SK-N-SH (cell line): ENCODE results near the gene ZBED3. TPM values are rescaled to one million over a fixed set of nuclear protein-coding genes. Genes with fewer than 3 reads are reported as not detected.

ENCODE experiments used
- CTCF ChIA-PET: fragments of 300-600, 350-600 bp; formaldehyde crosslinking; extraction: SDS; loops from one replicate; lab custom pipeline; 2021; lab: Yijun Ruan, JAX
- POLR2A ChIA-PET: fragments of 350-600 bp; sonication (Branson Sonifier 250); formaldehyde crosslinking; extraction: SDS; loops from one replicate; lab custom pipeline; 2020; ENCODE audit warnings: antibody characterized with exemption, inconsistent platforms; lab: Yijun Ruan, JAX
- DNase-seq: peaks from one replicate; pipeline ENCODE4 v3.0.0; 2012
- H2AFZ ChIP-seq: fragments of 200-600 bp; sonication (generic); 2 replicates; pipeline ENCODE4 v1.8.1; 2016; ENCODE audit warnings: antibody characterized with exemption, mild to moderate bottlenecking, low read depth
- H3F3A ChIP-seq: fragments of 200-600 bp; sonication (generic); replicated peaks from 2 replicates; pipeline ENCODE3; 2016; ENCODE audit warnings: antibody characterized with exemption, mild to moderate bottlenecking; ENCODE audit not compliant: insufficient read depth
- H3K27ac ChIP-seq, 2 experiments: fragments of 200-500 bp in 1 of 2; fragments of 200-600 bp in 1 of 2; sonication (Bioruptor generic) in 1 of 2; sonication (generic), shearing (Covaris generic) in 1 of 2; 2 replicates each; pipeline versions ENCODE4 v1.5.1 to v1.6.1; 2014 to 2016; ENCODE audit warnings: low read depth in 2 of 2, inconsistent platforms in 1 of 2, low read length in 1 of 2, mild to moderate bottlenecking in 1 of 2, mixed read lengths in 1 of 2
- H3K27me3 ChIP-seq: fragments of 200-600 bp; sonication (generic), shearing (Covaris generic); 2 replicates; pipeline ENCODE4 v1.6.1; 2016; ENCODE audit warnings: mixed run types; ENCODE audit not compliant: insufficient read depth
- H3K36me3 ChIP-seq, 2 experiments: fragments of 200-500 bp in 1 of 2; fragments of 200-600 bp in 1 of 2; sonication (Bioruptor generic) in 1 of 2; sonication (generic) in 1 of 2; replicated peaks in 1 of 2; 2 replicates each; pipeline versions ENCODE3 to v1.5.1; 2014 to 2016; ENCODE audit warnings: low read length in 1 of 2, mild to moderate bottlenecking in 1 of 2; ENCODE audit not compliant: insufficient read depth in 2 of 2, control insufficient read depth in 1 of 2
- H3K4me1 ChIP-seq, 2 experiments: fragments of 200-500 bp in 1 of 2; fragments of 200-600 bp in 1 of 2; sonication (Bioruptor generic) in 1 of 2; sonication (generic), shearing (Covaris generic) in 1 of 2; 2 replicates each; pipeline versions ENCODE4 v1.5.1 to v1.6.1; 2014 to 2016; ENCODE audit warnings: low read depth in 1 of 2, low read length in 1 of 2, mixed run types in 1 of 2; ENCODE audit not compliant: insufficient read depth in 2 of 2, control insufficient read depth in 1 of 2
- H3K4me2 ChIP-seq: fragments of 200-600 bp; sonication (generic), shearing (Covaris generic); 2 replicates; pipeline ENCODE4 v1.6.1; 2017; ENCODE audit warnings: mixed run types
- H3K4me3 ChIP-seq, 2 experiments: fragments of 200-500 bp in 1 of 2; fragments of 200-600 bp in 1 of 2; sonication (Bioruptor generic) in 1 of 2; sonication (generic), shearing (Covaris generic) in 1 of 2; 2 replicates each; pipeline versions ENCODE4 v1.5.1 to v1.8.1; 2014 to 2016; ENCODE audit warnings: low read depth in 2 of 2, inconsistent platforms in 1 of 2, low read length in 1 of 2, mild to moderate bottlenecking in 1 of 2, mixed read lengths in 1 of 2, moderate library complexity in 1 of 2
- H3K79me2 ChIP-seq: fragments of 200-600 bp; sonication (generic); 2 replicates; pipeline ENCODE4 v1.8.1; 2017; ENCODE audit warnings: mild to moderate bottlenecking; ENCODE audit not compliant: insufficient read depth
- H3K9ac ChIP-seq: fragments of 200-600 bp; sonication (generic); 2 replicates; pipeline ENCODE4 v1.6.1; 2017; ENCODE audit warnings: mixed run types
- H3K9me2 ChIP-seq: fragments of 200-600 bp; sonication (generic); 2 replicates; pipeline ENCODE4 v1.6.1; 2017; ENCODE audit warnings: mixed run types
- H3K9me3 ChIP-seq: fragments of 200-600 bp; sonication (generic); 2 replicates; pipeline ENCODE4 v1.6.1; 2017; ENCODE audit warnings: mixed run types, mild to moderate bottlenecking, moderate library complexity
- H4K20me1 ChIP-seq: fragments of 200-600 bp; sonication (generic); 2 replicates; pipeline ENCODE4 v1.6.1; 2017; ENCODE audit warnings: mild to moderate bottlenecking, mixed run types; ENCODE audit not compliant: insufficient read depth
- CHD2 ChIP-seq: fragments of 150-350 bp; IDR thresholded peaks from 2 replicates; pipeline ENCODE4 v1.6.1; 2018; ENCODE audit warnings: low read length; ENCODE audit not compliant: partially characterized antibody
- ELF1 ChIP-seq: IDR thresholded peaks from 2 replicates; pipeline ENCODE4 v1.4.0; 2012
- FOXM1 ChIP-seq: IDR thresholded peaks from 2 replicates; pipeline ENCODE4 v1.4.0; 2012; ENCODE audit warnings: low read depth, mild to moderate bottlenecking
- MEF2A ChIP-seq: IDR thresholded peaks from 2 replicates; pipeline ENCODE4 v1.4.0; 2012; ENCODE audit warnings: low read depth, borderline replicate concordance
- RAD21 ChIP-seq: IDR thresholded peaks from 2 replicates; pipeline ENCODE4 v1.6.1; 2012; ENCODE audit warnings: mild to moderate bottlenecking, low read length
- SIN3A ChIP-seq: IDR thresholded peaks from 2 replicates; pipeline ENCODE4 v1.6.1; 2012; ENCODE audit warnings: low read depth, mild to moderate bottlenecking, low read length, moderate library complexity, borderline replicate concordance
- TCF12 ChIP-seq: IDR thresholded peaks from 2 replicates; pipeline ENCODE4 v1.4.0; 2012
- TEAD4 ChIP-seq: IDR thresholded peaks from 2 replicates; pipeline ENCODE4 v1.4.0; 2012; ENCODE audit warnings: mild to moderate bottlenecking, borderline replicate concordance; ENCODE audit not compliant: insufficient read depth
- YY1 ChIP-seq: IDR thresholded peaks from 2 replicates; pipeline ENCODE4 v1.4.0; 2012; ENCODE audit warnings: low read depth, mild to moderate bottlenecking
- WGBS: methylation state at CpG from one replicate; pipeline ENCODE4 v1.1.6; 2017; ENCODE audit warnings: low lambda C conversion rate; 5-methylcytosine and 5-hydroxymethylcytosine counted together
- polyA plus RNA-seq, 3 experiments: library from polyadenylated mRNA; depleted of rRNA; stranded (reverse); fragments of >200 nt; gene quantifications; 2 replicates each; pipeline ENCODE4 v1.2.3, GENCODE V29; 2012
- TF ChIP-seq, protein P1 (sequence below): IDR thresholded peaks from 2 replicates; pipeline ENCODE4 v1.4.0; 2012; ENCODE audit warnings: low read depth
- TF ChIP-seq, protein P2 (sequence below): IDR thresholded peaks from 2 replicates; pipeline ENCODE4 v1.4.0; 2012; ENCODE audit warnings: low read depth, borderline replicate concordance
- TF ChIP-seq, protein P3 (sequence below): IDR thresholded peaks from 2 replicates; pipeline ENCODE4 v1.4.0; 2012; ENCODE audit warnings: low read depth, borderline replicate concordance
- TF ChIP-seq, protein P4 (sequence below): IDR thresholded peaks from 2 replicates; pipeline ENCODE4; 2012

The ZBED3 gene
- polyA plus RNA-seq, 1 of the 3 experiments (the other 2 are of a cell fraction), result 5.8 TPM

DNA sequence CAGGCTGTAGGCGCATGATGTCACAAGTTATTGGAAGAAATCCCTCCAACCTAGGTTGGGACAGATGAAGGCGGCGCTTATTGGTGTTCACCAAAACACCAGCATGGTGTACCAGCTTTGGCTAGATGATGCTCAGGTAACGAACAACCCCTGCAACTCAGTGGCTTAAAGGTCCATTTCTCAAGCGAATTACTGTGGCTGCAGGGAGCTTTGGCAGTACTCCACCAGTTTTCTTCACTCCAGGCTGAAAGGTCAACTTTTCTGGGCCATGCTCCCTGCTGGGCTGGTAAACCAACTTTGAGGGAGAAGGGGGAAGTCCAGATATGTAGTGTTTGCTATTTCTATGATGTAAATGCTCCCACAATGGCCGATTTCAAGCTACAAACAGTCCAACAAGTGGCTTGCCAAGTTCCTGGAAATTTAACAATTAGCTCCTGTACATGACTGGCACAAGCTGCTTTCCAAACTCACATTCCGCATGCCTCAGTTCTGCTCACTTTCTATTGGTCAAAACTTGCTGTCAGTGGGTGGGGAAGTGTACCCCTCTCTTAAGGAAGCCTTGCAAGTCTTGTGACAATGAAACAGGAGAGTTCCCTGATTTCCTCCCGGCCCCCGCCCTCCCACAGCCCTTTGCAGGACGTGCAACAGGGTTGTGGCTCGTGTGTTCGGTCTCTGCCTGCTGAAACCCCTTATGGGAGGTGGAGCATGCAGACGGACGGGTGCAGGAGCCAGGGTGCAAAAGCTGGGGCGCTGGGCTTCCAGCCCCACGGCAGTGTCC is 588 bp upstream of the ZBED3 start:
- Histone ChIP-seq H3K4me2 (peak overlapping the region; percentile 83), H3F3A (peaks cover 7% of the 10 kb centered on the region), H3K79me2 (no peaks in the 10 kb centered on the region), H3K9me3 (no peaks in the 10 kb centered on the region), H2AFZ (peak overlapping the region; percentile 86), H3K27me3 (no peaks in the 10 kb centered on the region), H3K4me3 (peak overlapping the region; percentile 66 to 69), H3K36me3 (peaks cover 4 to 6% of the 10 kb centered on the region in 2 experiments), H3K9ac (peak overlapping the region; percentile 71; the same call in 1 of the 2 replicates), H3K9me2 (no peaks in the 10 kb centered on the region), H3K4me1 (peaks cover 0 to 10% of the 10 kb centered on the region in 2 experiments; a peak in 2 of 4 replicates), H3K27ac (peak overlapping the region in 1 of 2 experiments; percentile 94; a peak in 3 of 4 replicates), H4K20me1 (no peaks in the 10 kb centered on the region)
- CTCF ChIA-PET, result interaction anchor here (1.0 to 3.1 kb wide), 3 partner anchors 10 to 349 kb away, joined by 3 to 46 read pairs (median 3); no protein-coding TSS in a partner anchor
- POLR2A ChIA-PET, result interaction anchor here (2.9 kb wide), 1 partner anchor 10 kb away, joined by 20 read pairs; no protein-coding TSS in a partner anchor
- no peak for DNase-seq
- TF ChIP-seq, protein P1, sequence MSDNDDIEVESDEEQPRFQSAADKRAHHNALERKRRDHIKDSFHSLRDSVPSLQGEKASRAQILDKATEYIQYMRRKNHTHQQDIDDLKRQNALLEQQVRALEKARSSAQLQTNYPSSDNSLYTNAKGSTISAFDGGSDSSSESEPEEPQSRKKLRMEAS, result no peak; the same call in 1 of the 2 replicates
- no peak for TF ChIP-seq RAD21
- TF ChIP-seq FOXM1, result no peak
- TF ChIP-seq SIN3A, result no peak
- TF ChIP-seq YY1, result no peak
- no peak for TF ChIP-seq MEF2A
- TF ChIP-seq, protein P2, sequence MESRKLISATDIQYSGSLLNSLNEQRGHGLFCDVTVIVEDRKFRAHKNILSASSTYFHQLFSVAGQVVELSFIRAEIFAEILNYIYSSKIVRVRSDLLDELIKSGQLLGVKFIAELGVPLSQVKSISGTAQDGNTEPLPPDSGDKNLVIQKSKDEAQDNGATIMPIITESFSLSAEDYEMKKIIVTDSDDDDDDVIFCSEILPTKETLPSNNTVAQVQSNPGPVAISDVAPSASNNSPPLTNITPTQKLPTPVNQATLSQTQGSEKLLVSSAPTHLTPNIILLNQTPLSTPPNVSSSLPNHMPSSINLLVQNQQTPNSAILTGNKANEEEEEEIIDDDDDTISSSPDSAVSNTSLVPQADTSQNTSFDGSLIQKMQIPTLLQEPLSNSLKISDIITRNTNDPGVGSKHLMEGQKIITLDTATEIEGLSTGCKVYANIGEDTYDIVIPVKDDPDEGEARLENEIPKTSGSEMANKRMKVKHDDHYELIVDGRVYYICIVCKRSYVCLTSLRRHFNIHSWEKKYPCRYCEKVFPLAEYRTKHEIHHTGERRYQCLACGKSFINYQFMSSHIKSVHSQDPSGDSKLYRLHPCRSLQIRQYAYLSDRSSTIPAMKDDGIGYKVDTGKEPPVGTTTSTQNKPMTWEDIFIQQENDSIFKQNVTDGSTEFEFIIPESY, result no peak
- no peak for TF ChIP-seq TEAD4
- TF ChIP-seq, protein P3, sequence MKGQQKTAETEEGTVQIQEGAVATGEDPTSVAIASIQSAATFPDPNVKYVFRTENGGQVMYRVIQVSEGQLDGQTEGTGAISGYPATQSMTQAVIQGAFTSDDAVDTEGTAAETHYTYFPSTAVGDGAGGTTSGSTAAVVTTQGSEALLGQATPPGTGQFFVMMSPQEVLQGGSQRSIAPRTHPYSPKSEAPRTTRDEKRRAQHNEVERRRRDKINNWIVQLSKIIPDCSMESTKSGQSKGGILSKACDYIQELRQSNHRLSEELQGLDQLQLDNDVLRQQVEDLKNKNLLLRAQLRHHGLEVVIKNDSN, result no peak
- TF ChIP-seq CHD2, result no peak
- no peak for TF ChIP-seq ELF1
- TF ChIP-seq, protein P4, sequence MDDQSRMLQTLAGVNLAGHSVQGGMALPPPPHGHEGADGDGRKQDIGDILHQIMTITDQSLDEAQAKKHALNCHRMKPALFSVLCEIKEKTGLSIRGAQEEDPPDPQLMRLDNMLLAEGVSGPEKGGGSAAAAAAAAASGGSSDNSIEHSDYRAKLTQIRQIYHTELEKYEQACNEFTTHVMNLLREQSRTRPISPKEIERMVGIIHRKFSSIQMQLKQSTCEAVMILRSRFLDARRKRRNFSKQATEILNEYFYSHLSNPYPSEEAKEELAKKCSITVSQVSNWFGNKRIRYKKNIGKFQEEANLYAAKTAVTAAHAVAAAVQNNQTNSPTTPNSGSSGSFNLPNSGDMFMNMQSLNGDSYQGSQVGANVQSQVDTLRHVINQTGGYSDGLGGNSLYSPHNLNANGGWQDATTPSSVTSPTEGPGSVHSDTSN, result no peak
- TF ChIP-seq TCF12, result no peak
- 65% methylated on average over 14 of the region's 16 CpGs for WGBS
